Mucosa of stomach (tissue), 1 donor: Measurements from ENCODE around the gene KLHDC2.
"Not testable (repeated sequence)": the region's sequence is repeated elsewhere in the genome, so short reads cannot be mapped to it uniquely, and the experiment has no call there.

Source experiments
- H3K27me3 ChIP-seq: one replicate; pipeline ENCODE4 v1.7.0; 2013; ENCODE audit warnings: mild to moderate bottlenecking, low read length; ENCODE audit not compliant: control insufficient read depth, insufficient read depth
- H3K36me3 ChIP-seq: one replicate; pipeline ENCODE4 v1.7.0; 2013; ENCODE audit warnings: low read length; ENCODE audit not compliant: control insufficient read depth, insufficient read depth
- H3K4me1 ChIP-seq: one replicate; pipeline ENCODE4 v1.7.0; 2013; ENCODE audit warnings: mild to moderate bottlenecking, low read length; ENCODE audit not compliant: control insufficient read depth, insufficient read depth
- H3K4me3 ChIP-seq: one replicate; pipeline ENCODE4 v1.7.0; 2013; ENCODE audit warnings: low read length
- H3K9ac ChIP-seq: one replicate; pipeline ENCODE4 v1.7.0; 2013; ENCODE audit warnings: mild to moderate bottlenecking, low read length, moderate library complexity
- H3K9me3 ChIP-seq: one replicate; pipeline ENCODE4 v1.7.0; 2013; ENCODE audit warnings: mild to moderate bottlenecking, low read length, moderate library complexity; ENCODE audit not compliant: control insufficient read depth
- donor health status: Pancreatic carcinoma.

KLHDC2 gene

DNA sequence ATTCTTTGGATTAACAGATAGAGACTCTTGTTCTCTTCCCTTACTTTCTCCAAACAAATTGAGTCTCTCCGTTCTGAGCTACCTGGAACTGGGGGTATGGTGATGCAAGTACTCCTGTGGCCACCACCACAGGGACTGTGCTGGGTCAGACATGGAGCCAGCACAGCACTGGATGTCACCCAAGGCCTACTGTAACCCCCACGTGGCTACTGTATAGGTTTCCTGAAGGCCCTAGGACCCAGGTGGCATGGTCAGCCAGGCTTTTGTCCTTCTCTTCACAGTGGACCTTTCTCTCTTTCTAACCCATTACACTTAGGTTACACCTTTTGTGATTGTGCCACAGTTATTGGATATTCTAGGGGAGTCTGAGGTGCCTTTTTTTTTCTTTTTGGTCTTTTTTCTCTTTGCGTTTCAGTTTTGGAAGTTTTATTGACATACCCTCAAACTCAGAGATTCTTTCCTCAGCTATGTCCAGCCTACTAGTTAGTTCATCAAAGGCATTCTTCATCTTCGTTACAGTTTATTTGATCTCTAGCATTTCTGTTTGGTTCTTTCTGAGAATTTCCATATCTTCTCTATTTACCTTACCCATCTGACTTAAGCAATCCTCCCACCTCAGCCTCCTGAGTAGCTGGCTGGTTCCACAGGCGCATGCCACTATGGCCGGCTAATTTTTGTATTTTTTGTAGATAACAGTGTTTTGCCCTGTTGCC, 6.0 kb upstream of the KLHDC2 start:
- no peaks in the 10 kb centered on the region for H3K9me3 ChIP-seq
- no peak overlapping the region for H3K9ac ChIP-seq
- H3K36me3 ChIP-seq = no peaks in the 10 kb centered on the region
- H3K27me3 ChIP-seq = no peaks in the 10 kb centered on the region
- no peaks in the 10 kb centered on the region for H3K4me1 ChIP-seq
- no peak overlapping the region for H3K4me3 ChIP-seq

DNA sequence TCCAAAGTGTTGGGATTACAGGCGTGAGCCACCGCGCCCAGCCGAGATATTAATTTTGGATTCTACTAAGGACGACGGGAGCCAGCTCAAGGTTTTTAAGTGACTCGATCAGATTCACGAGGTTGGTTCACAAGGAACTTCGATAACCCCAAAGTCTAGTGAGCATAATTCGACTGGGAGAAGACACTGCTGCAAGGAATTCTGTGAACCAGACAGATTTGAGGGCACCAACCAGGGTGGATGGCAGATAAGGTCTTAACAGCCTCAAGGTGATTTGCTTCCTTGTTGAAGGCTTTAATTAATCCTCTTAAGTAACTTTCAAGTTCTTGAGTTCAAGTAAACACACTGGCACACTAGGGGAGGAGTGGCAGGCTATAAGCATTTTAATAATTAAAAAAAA, 1.1 kb upstream of the KLHDC2 start:
- Histone ChIP-seq H3K4me3 (no peak overlapping the region), H3K9ac (peak overlapping the region; percentile 96), H3K36me3 (no peaks in the 10 kb centered on the region), H3K4me1 (peaks cover 7% of the 10 kb centered on the region), H3K9me3 (no peaks in the 10 kb centered on the region), H3K27me3 (no peaks in the 10 kb centered on the region)

DNA sequence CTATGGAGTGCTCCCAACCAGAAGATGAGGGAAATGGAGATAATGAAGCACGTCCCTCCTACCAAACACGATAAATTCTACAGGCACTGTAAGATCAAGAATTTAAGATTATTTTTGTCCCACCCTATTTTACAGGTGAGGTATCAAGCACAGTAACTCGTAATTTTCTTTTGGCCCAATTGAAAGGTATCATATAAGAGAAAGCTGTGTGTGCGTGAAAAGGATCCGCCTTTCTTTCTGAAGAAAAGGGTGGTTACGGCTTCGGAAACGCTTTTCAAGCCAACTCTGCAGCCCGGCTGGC, 733 bp upstream of the KLHDC2 start:
- peak overlapping the region; percentile 61 for H3K4me3 ChIP-seq
- peak overlapping the region; percentile 96 for H3K9ac ChIP-seq
- H3K4me1 ChIP-seq = peaks cover 7% of the 10 kb centered on the region
- H3K9me3 ChIP-seq = no peaks in the 10 kb centered on the region
- H3K27me3 ChIP-seq = no peaks in the 10 kb centered on the region
- H3K36me3 ChIP-seq = no peaks in the 10 kb centered on the region

DNA sequence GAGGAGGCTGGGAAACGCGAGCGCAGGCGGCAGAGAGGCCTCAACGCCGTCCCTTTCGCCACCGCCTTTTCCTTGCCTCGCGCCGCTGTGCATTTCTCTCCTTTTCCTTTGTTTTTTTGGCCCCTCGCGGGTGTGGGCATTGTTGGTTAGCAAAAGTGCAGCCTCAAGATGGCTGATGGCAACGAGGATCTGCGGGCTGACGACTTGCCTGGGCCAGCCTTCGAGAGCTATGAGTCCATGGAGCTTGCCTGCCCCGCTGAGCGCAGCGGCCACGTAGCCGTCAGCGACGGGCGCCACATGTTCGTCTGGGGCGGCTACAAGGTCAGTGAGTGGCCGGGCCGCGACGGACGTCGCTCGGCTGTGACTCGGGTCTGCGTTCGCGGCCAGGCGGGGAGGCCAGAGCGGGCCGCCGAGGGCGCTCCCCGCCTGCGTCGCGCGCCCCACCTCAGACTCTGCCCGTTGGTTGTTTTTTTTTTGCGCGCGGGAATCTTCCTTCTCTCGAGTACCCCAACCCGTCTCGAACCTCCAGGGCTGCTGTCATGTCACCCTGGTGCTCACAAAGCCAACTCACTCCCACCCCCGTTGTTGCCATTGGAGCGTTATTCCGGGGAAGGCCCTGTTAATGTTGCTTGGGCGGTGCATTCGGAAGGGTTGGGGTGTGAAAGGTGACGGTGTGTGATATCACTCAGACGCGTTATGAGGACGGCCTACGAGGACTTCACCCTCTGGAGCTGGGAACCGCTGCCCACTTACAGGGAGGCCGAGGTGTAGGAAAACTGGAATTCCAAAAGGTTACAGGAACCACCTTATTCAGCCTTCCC, 558 bp downstream of the KLHDC2 start:
- Histone ChIP-seq H3K4me1 (peaks cover 7% of the 10 kb centered on the region), H3K9ac (peak overlapping the region; percentile 100), H3K27me3 (no peaks in the 10 kb centered on the region), H3K9me3 (no peaks in the 10 kb centered on the region), H3K4me3 (peak overlapping the region; percentile 100), H3K36me3 (no peaks in the 10 kb centered on the region)

DNA sequence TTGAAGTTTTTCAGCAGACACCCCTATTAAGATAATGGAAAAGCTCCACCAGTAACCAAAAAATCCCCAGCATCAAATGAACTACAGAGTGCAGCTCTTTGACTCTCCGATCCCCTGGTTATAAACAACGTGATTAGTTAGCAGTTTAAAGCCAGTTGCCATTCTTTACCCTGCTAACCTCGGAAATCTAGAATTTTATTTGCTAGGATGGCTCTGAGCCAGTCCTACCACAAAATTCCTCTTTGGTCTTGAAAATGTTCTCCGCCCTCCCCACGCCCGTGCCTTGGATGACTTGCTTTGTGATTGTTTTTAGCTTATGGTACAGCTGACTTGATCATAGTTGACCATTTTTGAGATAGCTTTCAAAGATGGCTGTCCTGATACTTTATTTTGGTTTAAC, 1.2 kb downstream of the KLHDC2 start:
- H3K4me3 ChIP-seq = peak overlapping the region; percentile 100
- peak overlapping the region; percentile 100 for H3K9ac ChIP-seq
- no peaks in the 10 kb centered on the region for H3K36me3 ChIP-seq
- H3K27me3 ChIP-seq = no peaks in the 10 kb centered on the region
- peaks cover 7% of the 10 kb centered on the region for H3K4me1 ChIP-seq
- H3K9me3 ChIP-seq = no peaks in the 10 kb centered on the region

DNA sequence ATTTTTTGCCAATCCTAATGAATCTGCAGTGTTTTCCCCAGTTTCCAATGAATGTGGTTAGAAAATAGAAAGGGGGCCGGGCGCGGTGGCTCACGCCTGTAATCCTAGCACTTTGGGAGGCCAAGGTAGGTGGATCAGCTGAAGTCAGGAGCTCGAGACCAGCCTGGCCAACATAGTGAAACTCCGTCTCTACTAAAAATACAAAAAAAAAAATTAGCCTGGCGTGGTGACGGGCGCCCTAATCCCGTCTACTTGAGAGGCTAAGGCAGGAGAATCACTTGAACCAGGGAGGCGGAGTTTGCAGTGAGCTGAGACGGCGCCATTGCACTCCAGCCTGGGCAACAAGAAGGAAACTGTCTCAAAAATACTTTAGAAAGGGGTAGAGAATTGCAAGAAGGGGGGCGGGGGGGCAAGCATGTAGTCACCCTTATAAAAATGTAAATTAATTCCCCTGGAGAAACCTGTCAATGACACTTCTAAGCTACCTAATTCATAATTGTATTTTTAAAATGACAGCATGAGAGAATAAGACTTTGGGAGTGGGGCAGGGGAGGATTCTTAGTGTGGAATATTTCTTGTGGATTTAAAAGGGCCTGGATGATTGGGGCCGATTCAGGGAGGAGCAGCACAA, 1.7 kb downstream of the KLHDC2 start:
- peak overlapping the region; percentile 100 for H3K4me3 ChIP-seq
- no peaks in the 10 kb centered on the region for H3K36me3 ChIP-seq
- H3K9ac ChIP-seq = peak overlapping the region; percentile 100
- H3K27me3 ChIP-seq = no peaks in the 10 kb centered on the region
- peaks cover 7% of the 10 kb centered on the region for H3K4me1 ChIP-seq
- H3K9me3 ChIP-seq = no peaks in the 10 kb centered on the region

DNA sequence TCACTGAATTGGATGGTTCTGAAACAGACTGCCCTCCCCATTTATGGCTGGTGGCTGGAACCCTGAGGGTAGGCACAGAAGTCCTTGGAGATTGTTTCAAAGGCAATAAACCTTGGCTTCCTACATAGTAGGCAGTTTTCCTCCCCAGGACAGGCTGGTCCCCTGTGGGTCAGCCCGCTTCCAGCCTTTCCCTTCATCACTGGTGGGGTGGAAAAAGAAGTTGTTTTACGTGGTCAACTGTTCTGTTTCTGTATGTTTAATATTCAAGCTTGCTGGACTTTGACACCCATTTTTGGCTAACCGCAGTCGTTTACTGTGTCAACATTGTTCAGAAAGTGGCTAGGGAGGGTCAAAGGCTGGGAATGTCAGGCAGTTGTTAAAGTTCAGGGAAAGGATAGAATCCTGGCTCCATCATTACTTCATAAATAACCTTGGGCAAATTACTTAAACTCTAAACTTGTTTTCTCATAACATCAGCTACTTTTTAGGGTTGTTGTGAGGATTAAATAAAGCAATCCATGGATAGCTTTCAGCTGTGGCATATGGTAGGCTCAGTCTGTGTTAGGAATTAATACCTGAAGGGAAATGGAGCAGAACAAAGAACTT, 2.4 kb downstream of the KLHDC2 start:
- Histone ChIP-seq H3K4me3 (no peak overlapping the region), H3K36me3 (no peaks in the 10 kb centered on the region), H3K9ac (peak overlapping the region; percentile 100), H3K9me3 (no peaks in the 10 kb centered on the region), H3K4me1 (peaks cover 7% of the 10 kb centered on the region), H3K27me3 (no peaks in the 10 kb centered on the region)

DNA sequence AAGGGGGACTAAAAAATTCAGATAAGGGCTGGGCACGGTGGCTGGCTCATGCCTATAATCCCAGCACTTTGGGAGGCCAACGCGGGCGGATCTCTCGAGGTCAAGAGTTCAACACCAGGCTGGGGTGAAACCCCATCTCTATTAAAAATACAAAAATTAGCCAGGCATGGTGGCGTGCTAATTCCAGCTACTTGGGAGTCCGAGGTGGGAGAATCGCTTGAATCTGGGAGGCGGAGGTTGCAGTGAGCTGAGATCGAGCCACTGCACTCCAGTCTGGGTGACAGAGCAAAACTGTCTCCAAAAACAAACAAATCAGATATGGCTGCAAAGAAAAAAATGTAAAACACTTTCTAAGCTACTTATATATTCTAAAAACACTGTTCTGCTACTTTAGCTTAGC, 3.7 kb downstream of the KLHDC2 start:
- not testable (repeated sequence) for H3K9ac ChIP-seq, H3K27me3 ChIP-seq, H3K4me3 ChIP-seq, H3K36me3 ChIP-seq, H3K4me1 ChIP-seq, H3K9me3 ChIP-seq

DNA sequence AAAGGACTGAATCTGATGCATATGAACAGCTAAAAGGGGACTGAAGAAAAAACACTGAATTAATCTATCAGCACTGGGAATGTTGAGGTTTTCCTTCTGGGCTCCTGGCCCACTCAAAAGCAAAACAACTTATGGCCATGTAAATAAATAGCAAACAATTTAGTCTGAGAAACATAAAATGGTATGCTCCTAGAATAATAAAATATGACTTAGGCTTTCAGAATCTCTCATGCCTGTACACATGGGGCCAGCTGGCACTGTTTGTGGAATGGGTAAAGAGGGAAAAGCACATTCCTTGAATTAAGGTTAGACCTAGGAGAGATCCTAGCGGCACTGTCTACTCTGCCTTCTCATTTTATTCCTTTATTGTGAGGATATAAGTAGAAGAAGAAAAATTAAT, 6.2 kb downstream of the KLHDC2 start:
- Histone ChIP-seq H3K4me3 (no peak overlapping the region), H3K27me3 (no peaks in the 10 kb centered on the region), H3K9ac (no peak overlapping the region), H3K9me3 (no peaks in the 10 kb centered on the region), H3K36me3 (no peaks in the 10 kb centered on the region), H3K4me1 (peaks cover 7% of the 10 kb centered on the region)

DNA sequence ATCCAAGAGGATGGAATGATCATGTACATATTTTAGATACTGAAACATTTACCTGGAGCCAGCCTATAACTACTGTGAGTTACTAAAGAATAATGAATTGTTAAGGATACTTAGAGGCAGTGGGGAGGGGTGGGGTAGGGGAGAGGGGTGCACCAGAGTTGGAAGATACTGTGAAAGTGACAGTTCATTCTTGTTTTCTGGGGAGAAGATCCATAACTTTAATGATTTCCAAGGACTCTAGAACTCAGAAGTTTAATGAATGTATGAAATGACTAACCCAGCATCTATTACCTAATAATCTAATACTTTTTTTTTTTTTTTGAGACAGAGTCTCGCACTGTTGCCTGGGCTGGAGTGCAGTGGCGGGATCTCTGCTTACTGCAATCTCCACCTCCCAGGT, 10.5 kb downstream of the KLHDC2 start:
- Histone ChIP-seq H3K9ac (no peak overlapping the region), H3K9me3 (no peaks in the 10 kb centered on the region), H3K4me1 (no peaks in the 10 kb centered on the region), H3K27me3 (no peaks in the 10 kb centered on the region), H3K4me3 (no peak overlapping the region), H3K36me3 (peaks cover 9% of the 10 kb centered on the region)

DNA sequence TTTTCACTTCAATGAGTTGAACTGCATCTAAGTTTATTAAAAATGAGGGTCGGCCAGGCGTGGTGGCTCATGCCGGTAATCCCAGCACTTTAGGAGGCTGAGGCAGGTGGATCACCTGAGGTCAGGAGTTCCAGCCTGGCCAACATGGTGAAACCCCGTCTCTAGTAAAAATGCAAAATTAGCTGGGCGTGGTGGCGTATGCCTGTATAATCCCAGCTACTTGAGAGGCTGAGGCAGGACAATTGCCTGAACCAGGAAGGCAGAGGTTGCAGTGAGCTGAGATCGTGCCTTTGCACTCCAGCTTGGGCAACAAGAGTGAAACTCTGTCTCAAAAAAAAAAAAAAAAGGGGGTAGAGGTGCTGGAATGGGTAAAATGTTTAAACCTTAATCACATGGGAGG, 13.1 kb downstream of the KLHDC2 start:
- not testable (repeated sequence) for H3K36me3 ChIP-seq, H3K4me3 ChIP-seq, H3K4me1 ChIP-seq, H3K27me3 ChIP-seq, H3K9ac ChIP-seq, H3K9me3 ChIP-seq

DNA sequence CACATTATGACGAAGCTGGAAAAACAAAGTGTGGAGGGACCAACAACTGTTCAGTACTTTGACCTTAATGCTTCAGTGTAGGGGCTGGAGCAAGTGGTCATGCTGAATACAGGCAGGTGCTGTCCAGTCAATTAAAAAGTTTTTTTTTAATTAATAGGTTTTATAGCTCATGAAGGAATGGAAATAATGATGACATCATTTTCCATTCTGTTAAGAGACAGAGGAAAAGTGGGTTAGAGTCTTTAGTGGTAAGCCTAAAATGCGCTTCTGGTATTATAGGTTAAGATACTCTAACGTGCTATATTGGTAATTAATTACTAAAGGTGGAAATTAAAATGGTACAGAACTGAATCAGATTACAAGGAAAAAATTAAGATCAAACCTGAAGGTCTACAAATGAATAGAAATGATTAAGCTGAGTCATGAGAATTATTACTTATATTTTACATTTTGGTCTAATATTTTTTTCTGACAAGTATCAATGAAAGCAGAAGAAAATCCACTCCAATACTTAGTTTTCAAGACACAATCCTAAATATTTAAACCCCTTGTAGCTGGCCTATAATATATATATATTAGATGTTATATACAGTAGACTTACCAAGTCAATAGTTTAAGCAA, 15.6 kb downstream of the KLHDC2 start:
- H3K36me3 ChIP-seq = peaks cover 12% of the 10 kb centered on the region

More for the DNA sequence above, 15.6 kb downstream of the KLHDC2 start:
- Histone ChIP-seq H3K4me3 (no peak overlapping the region), H3K9ac (no peak overlapping the region), H3K27me3 (no peaks in the 10 kb centered on the region), H3K9me3 (no peaks in the 10 kb centered on the region), H3K4me1 (no peaks in the 10 kb centered on the region)
